ENCODE data around the gene SLC16A12. TPM values are rescaled to one million over a fixed set of nuclear protein-coding genes. Genes with fewer than 3 reads are reported as not detected.
A peak's percentile ranks its signal among the peaks of the same experiment; 100 is the strongest.

SLC16A12 gene
- total RNA-seq, 1 donor from 2014 or later: 10.3 TPM

GRCh38 chr10:89479771-89480446, 55.5 kb downstream of the SLC16A12 start:
- ATAC-seq (no peak), DNase-seq (ENCODE audit: low spot score) (no peak)
- intact Hi-C loops (cut with DNase I): no loop called here

GRCh38 chr10:89478739-89479654, 56.4 kb downstream of the SLC16A12 start:
- DNase-seq (ENCODE audit: low spot score): no peak
- intact Hi-C loops (cut with DNase I): no loop called here
- peak; percentile 48 for ATAC-seq

- intact Hi-C loops (cut with DNase I): no loop called here
- peak; percentile 59 for ATAC-seq
- DNase-seq (ENCODE audit: low spot score): no peak
These were observed 57.2 kb downstream of the SLC16A12 start for GRCh38 chr10:89478085-89478738.

GRCh38 chr10:89476150-89476549, 59.2 kb downstream of the SLC16A12 start:
- ATAC-seq (no peak), DNase-seq (ENCODE audit: low spot score) (no peak)

GRCh38 chr10:89475591-89475998, 59.8 kb downstream of the SLC16A12 start:
- intact Hi-C loops (cut with DNase I): no loop called here
- ATAC-seq: peak; percentile 8
- no peak for DNase-seq (ENCODE audit: low spot score)

More at GRCh38 chr10:89476150-89476549, 59.2 kb downstream of the SLC16A12 start:
- intact Hi-C loops (cut with DNase I): no loop called here

GRCh38 chr10:89475125-89475524, 60.3 kb downstream of the SLC16A12 start:
- ATAC-seq: no peak
- no peak for DNase-seq (ENCODE audit: low spot score)
- intact Hi-C loops (cut with DNase I): no loop called here

- DNase-seq (ENCODE audit: low spot score) (no peak), ATAC-seq (no peak)
- intact Hi-C loops (cut with DNase I): no loop called here
These were observed 60.9 kb downstream of the SLC16A12 start for GRCh38 chr10:89474452-89474851.

GRCh38 chr10:89471110-89471809, 64.1 kb downstream of the SLC16A12 start:
- ATAC-seq (no peak), DNase-seq (ENCODE audit: low spot score) (no peak)
- intact Hi-C loops (cut with DNase I): no loop called here

- ATAC-seq (no peak), DNase-seq (ENCODE audit: low spot score) (no peak)
- intact Hi-C loops (cut with DNase I): no loop called here
These were observed 64.8 kb downstream of the SLC16A12 start for GRCh38 chr10:89470628-89471027.

GRCh38 chr10:89469517-89469916, 65.9 kb downstream of the SLC16A12 start:
- no peak for ATAC-seq
- intact Hi-C loops (cut with DNase I): no loop called here
- DNase-seq (ENCODE audit: low spot score): no peak

- intact Hi-C loops (cut with DNase I): no loop called here
- ATAC-seq (no peak), DNase-seq (ENCODE audit: low spot score) (no peak)
These were observed 67.0 kb downstream of the SLC16A12 start for GRCh38 chr10:89468191-89468965.

GRCh38 chr10:89466599-89467035, 68.8 kb downstream of the SLC16A12 start:
- intact Hi-C loops (cut with DNase I): no loop called here
- DNase-seq (ENCODE audit: low spot score) (no peak), ATAC-seq (peak; percentile 77)

- no peak for DNase-seq (ENCODE audit: low spot score)
- ATAC-seq: no peak
- intact Hi-C loops (cut with DNase I): no loop called here
These were observed 70.2 kb downstream of the SLC16A12 start for GRCh38 chr10:89465196-89465595.

GRCh38 chr10:89463846-89464537, 71.4 kb downstream of the SLC16A12 start:
- DNase-seq (ENCODE audit: low spot score) (no peak), ATAC-seq (no peak)
- intact Hi-C loops (cut with DNase I): no loop called here

- DNase-seq (ENCODE audit: low spot score) (no peak), ATAC-seq (no peak)
- intact Hi-C loops (cut with DNase I): no loop called here
These were observed 76.6 kb downstream of the SLC16A12 start for GRCh38 chr10:89458784-89459183.

- ATAC-seq (no peak), DNase-seq (ENCODE audit: low spot score) (no peak)
- intact Hi-C loops (cut with DNase I): no loop called here
These were observed 77.1 kb downstream of the SLC16A12 start for GRCh38 chr10:89458291-89458690.

GRCh38 chr10:89454561-89455347, 80.6 kb downstream of the SLC16A12 start:
- no peak for ATAC-seq
- DNase-seq (ENCODE audit: low spot score): no peak
- intact Hi-C loops (cut with DNase I): no loop called here
